ENCODE measurements around the gene ARAP2. TPM values are rescaled to one million over a fixed set of nuclear protein-coding genes. Genes with fewer than 3 reads are reported as not detected.

Gene ARAP2
- total RNA-seq, 1 experiment from 2014 or later: 6.9 TPM

DNA sequence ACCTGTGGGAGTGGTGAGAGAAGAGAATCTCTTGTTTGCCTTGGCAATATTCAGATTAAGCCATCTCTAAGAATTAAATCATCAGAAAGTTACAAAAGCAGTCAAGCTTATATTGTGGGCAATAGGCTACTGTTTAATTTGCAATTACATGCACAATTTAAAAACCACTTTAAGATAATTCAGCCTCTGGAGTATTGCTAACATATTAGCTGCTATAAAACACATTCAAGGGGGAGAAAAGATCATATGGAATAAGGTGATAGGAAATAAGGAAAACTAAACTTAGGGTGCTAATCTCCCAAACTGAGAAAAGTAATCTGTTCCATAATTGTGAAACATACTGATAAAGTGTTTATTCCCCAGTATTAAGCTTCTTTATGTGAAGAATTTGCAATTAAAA lies 103.9 kb downstream of the ARAP2 start:
- DNase-seq (ENCODE audit: extremely low read depth, low read depth): no peak

DNA sequence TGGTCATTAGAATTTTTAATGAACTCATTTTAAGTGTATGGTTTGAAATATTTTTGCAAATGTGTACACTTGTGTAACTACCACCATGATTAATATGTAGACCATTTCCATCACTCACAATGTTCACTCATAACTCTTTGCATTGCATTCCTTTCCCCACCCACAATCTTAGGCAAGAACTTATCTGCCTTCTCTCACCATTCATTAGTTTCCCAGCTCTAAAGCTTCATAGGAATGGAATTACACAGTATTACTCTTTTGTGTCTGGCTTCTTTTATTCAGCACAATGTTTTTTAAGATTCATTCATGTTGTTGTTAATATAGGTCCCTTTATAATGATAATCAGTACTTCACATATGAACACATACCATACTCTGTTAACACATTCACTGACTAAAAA lies 106.1 kb downstream of the ARAP2 start:
- no peak for DNase-seq (ENCODE audit: extremely low read depth, low read depth)

DNA sequence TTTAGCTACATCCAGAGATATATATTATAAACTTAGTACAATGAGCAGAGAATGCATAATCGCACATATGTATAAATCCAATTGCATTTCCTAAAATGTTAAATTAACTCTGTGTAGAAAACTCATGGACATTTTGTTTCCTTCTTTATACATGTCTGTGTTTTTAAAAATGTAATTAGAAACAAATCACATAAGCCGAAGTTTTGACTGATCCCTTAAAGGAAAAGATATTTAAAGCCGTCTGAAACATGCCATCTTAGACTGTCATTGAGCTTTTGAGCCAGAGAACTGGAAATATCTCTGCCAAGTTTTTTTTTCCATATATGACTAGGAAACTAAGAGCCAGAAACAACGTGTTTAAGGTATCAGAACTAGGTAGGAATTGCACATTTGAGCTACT lies 107.0 kb downstream of the ARAP2 start:
- no peak for DNase-seq (ENCODE audit: extremely low read depth, low read depth)

DNA sequence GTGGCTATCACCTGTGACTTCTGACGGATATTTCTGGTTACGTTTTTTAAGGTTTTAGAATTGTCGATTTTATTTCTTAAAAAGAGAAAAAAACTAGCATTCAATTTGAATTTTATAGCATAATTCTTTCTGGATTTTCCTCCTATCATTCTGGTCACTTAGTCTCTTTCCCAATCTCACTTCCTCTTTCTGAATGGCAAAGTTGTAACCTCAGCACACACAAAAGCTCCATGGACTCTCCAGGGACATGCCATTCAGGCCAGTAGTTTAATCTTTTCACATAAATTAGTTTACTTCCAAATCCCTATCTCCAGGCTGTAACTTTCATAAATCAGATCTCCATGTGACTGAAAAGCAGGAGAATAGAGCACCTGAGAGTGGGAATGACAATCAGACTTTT lies 110.7 kb downstream of the ARAP2 start:
- no peak for DNase-seq (ENCODE audit: extremely low read depth, low read depth)

DNA sequence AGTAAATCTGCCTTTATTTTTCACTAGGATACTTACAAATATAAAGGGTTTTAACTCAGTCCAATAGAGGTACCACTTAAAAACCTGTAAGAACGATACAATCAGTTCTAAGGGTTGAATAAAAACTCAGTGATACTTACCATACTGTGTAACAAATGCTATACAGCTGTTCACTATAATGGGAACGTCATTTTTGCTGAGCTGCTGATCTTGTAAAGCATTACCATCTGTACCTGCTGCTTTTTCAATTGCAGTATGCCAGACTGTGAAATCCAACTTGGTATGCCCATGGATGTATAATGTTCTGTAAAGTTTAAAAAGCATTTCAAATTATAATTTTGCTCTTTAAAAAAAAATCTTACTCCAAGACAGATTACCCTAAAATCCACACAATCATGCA lies 111.2 kb downstream of the ARAP2 start:
- DNase-seq (ENCODE audit: extremely low read depth, low read depth): no peak

DNA sequence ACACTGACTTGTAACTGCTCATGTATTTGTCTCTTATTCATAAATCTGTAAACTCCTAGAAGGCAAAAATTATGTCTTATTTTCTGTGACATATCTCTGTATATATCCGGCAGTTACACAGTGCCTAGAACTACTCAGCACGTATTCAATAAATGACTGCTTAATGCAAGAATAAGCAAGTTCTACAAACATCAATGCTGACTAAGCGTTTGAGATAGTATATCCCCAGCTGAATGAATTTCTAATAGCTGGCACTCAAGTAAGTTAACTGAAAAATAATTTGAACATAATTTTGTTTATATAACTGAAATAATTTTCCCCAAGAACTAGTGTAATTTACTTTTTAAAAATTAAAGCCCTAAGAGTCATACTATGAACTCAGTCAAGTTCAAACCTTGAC lies 113.7 kb downstream of the ARAP2 start:
- no peak for DNase-seq (ENCODE audit: extremely low read depth, low read depth)

DNA sequence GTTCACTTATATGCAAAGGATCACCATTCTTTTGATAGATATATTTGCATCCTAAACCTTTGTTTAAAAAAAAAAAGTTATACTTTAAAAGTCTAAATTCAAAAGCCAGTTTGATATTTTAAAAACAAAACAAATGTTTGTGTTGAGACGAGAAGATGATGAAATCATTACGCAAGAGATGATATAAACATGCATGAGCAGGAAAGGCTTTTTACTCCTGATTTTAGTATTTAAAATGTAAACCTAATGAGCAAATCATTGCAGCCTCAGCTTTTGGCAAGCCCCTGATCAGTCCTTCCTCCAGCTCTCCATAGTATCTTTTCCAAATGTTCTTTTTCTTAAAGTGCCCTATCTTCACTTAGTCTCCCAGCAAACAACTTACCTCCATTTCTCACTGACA lies 115.6 kb downstream of the ARAP2 start:
- peak; percentile 38 for DNase-seq (ENCODE audit: extremely low read depth, low read depth)

DNA sequence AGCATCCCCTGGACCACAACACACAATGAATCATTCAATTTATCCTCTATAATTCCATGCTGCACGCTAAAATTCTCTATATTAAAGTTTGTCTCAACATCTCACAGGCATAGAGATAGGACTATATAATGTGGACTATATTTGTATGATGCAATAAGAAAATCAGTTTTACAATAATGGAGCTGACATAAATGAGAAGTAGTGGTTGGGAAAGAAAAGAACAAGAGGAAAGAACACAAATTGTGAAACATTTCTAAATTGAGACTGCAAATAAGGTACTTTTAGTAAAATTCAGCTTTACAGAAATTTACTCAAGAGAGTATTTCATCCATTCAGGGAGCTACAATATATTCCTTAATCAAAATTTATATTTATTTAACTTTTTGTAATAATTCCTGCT lies 120.4 kb downstream of the ARAP2 start:
- no peak for DNase-seq (ENCODE audit: extremely low read depth, low read depth)

DNA sequence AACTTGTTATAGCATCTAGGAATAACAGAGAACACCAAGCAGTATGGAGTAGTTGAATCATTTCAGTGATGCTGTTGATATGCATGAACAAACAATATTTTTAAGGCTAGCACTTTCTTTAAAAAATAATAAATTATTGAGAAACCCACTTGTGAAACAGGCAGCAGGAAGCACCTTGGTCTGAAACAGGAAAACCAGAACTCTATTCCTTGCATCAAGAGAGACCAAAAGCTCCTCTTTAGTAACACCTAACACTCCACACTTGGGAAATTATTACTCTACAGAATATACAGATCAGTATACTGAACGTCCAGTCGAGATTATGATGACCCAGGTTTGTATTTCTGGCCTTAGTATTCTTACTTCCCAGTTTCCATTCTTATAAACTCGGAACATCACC lies 129.0 kb downstream of the ARAP2 start:
- DNase-seq (ENCODE audit: extremely low read depth, low read depth): no peak

DNA sequence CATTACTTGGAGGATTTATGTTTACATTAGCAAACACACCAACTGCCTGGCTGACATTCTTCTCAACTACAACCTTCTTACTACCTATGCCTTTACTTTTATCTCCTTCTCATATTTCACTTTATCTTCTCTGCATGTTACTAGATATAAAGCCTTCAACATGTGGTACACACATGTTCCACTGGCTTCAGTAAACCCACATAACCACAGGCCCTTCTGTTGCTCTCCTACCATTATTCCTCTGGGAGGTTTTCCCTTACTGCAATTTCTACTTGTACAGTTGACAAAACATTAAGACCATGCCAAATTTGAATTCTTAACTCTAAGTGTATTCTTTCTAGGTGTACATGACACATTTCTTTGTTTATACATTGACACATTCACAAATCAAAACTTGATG lies 133.1 kb downstream of the ARAP2 start:
- no peak for DNase-seq (ENCODE audit: extremely low read depth, low read depth)

DNA sequence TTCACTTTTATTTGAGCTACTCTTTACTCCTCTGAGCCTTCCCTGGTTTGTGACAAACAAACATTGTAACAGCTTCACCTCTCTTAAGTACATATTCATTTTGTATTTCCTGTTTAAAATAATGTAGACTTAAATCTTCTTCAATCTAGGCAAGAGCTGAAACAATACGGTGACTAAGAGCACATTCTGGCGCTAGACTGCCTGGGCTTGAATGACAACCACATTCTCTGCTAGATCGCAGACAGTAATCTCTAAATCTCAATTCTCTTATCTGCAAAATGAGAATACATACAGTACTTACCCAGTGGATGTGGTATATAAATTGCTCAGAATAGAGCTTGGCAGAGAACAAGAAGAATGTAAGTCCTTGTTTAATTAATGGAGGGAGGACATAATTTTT lies 144.8 kb downstream of the ARAP2 start:
- no peak for DNase-seq (ENCODE audit: extremely low read depth, low read depth)

DNA sequence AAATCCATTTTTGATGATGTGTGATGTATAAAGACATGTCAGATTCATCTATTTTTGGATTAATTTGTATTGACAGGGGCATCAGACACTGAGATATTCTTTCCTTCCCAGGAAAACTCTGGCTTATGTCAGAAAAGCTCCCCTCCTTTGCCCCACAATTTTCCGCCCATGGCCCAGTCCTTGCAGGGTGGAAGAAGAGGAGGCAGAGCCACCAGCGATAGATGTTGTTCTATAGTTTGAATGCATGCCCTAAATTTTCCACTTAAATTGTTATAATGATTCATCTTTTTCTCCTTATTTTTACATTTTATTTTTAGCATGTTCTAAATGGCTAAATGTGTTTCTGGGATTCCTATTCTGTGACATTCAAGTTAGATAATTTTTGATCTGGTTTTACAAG lies 149.3 kb downstream of the ARAP2 start:
- no peak for DNase-seq (ENCODE audit: extremely low read depth, low read depth)

DNA sequence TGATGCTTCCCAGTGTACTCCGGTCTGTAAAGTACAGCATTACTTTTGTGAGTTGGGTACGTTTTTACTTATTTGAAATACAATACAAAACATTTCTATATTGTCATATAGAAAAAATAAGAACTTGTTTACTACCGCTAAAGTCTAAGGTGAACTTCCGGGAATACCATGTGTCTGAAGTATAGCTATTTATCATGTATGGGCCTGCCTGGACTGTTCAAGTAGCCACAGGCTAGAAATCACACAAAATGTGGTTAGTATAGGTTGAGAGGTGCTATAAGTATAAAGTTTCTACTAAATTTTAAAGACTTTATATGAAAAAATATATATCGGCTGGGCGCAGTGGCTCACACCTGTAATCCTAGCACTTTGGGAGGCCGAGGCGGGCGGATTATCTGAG lies 152.3 kb downstream of the ARAP2 start:
- DNase-seq (ENCODE audit: extremely low read depth, low read depth): no peak

DNA sequence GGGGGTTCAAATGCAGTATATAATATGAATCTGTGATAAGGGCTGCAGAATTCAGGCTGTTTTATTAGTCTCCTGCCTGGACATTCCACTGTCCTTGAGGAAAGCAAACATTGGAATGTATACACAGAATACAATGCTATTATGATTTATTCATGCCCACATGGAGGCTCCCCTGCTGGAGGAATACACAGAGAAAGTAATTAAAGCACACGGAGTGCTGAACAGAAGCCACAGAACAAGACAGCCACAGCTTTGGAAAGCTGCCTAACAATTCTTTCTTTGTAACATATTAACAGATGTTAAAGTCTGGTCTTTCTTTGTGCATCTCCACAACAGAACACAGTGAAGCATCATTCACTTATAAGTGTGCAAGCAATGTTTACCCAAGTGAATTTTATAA lies 155.8 kb downstream of the ARAP2 start:
- DNase-seq (ENCODE audit: extremely low read depth, low read depth): no peak

DNA sequence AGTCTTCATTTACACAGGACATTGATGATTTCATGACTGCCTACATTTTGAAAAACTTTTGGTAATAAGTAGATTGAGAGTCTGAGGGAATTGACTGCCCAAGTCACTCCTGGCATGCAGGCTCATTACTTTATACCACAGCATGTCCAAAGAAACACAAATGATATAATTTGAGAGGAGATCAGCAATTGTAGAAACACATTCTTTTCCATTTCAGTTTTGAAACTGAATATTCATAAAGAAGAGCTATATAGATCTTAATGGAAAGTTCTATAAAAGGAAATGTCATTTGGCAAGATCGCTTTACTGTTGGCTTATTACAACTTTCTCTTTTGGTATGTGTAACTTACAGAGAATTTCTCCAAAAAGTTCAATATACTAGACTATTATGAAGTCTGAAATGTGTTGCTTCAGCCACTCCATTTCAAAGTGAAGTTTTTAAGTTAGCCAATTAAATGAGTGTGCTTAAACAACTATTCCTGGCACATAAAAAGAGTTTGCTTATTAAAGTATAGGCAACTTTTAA lies 158.0 kb downstream of the ARAP2 start:
- no peak for DNase-seq (ENCODE audit: extremely low read depth, low read depth)

DNA sequence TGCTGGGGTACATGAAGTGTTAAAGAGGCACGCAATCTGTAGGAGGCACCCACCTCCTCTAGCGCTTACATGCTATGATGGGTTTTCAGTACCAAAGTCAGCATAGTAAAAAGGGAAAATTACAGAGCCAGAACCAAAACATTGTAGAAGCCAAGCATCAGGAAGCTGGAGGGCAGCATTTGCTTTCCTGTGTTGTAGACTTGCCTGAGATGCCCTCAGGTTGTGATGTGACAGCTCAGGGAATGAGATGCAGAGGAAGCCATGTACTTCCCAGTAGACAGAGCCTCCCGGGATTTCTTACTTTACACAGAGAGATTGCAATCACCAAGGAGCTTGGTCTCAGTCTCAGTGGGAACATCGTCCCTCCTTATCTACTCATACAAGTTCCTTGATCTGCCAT lies 161.5 kb downstream of the ARAP2 start:
- no peak for DNase-seq (ENCODE audit: extremely low read depth, low read depth)

DNA sequence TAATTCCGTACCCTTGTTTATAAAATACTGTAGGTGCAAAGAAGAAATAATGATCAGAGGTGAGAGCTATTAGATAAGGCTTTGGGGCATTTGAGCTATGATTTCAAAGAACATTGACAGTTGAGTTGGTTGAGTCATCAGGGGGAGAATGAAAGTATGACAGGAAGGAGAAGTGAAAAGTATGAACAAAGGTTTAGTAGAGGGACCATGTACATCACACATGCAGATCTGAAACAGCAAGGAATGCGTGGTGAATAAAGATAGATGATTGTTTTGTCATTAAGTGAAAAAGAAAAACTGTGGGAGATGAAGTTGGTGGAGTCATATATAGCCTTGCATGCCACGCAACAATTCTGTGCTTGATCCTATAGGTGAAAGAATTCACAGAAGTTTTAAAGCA lies 163.1 kb downstream of the ARAP2 start:
- no peak for DNase-seq (ENCODE audit: extremely low read depth, low read depth)

DNA sequence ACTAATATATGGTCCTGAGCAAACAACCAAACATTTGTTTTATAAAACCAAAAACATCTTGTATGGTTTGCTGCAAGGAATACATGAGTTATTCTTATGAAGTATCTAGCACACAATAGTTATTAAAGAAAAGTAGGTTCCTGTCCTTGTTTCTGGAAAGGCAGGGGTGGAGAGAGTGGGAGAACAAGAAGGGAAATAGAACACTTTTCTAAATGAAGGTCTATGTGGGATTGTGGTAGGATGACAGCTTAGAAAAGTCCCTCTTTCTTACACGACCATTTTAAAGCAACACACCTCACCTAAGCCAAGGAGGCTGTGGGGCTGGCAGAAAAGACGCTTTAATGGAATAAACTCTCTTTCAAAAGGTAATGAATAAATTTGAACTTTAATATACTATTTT lies 164.6 kb downstream of the ARAP2 start:
- DNase-seq (ENCODE audit: extremely low read depth, low read depth): no peak

DNA sequence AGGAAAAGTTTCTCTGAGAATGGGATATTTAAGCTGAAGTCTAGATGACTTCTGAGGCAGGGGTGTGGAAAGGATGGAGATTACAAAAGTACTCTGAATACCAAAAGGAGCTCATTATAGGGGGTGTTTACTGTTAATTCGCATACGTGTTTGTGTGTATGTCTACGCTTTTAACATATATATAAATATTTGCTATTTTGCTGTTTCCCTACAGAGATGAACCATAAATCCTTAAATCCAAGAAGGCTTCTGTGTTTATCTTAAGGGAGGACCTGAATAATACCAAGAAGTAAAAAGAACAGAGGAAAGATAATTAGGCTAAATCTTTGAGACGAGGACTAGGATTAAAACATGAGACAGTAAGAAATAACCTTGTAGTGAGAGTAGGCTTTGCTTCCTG lies 166.0 kb downstream of the ARAP2 start:
- no peak for DNase-seq (ENCODE audit: extremely low read depth, low read depth)

DNA sequence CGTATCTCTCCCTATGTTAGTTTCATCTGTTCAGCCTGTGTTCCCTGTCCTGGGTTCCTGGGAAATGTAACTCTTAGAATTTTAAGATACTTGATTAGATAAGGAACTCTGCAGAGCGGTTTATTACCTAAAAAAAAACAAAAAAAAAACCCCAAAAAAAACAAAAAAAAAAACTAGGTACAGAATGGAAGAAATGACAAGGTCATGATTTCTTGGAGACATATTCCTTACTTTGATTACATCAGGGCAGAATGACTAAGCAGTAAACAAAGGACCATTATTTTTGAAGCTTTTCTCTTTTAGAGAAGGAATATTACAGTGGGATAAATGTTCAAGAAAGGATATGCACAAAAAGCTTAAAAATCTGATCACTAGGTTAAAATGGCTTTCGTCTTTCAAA lies 171.8 kb downstream of the ARAP2 start:
- DNase-seq (ENCODE audit: extremely low read depth, low read depth): no peak

DNA sequence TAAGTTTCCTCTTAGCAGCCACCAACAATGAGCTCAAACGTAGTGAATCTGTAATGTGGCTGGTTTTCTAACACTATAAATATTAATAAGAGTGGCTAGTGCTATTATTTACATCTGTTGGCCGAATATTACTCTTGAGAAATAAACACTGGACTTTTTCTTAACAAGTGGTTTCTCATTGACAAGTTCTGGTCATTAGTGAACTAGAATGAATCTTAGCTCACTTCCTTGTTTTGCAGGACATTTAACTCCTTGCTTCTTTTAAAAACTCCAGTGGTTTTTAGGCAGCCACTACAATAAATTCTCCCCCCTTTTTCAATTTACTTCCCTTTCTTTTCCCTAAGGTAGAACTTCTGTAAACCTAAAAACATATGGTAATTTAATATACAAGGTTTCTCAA lies 177.2 kb downstream of the ARAP2 start:
- DNase-seq (ENCODE audit: extremely low read depth, low read depth): no peak

DNA sequence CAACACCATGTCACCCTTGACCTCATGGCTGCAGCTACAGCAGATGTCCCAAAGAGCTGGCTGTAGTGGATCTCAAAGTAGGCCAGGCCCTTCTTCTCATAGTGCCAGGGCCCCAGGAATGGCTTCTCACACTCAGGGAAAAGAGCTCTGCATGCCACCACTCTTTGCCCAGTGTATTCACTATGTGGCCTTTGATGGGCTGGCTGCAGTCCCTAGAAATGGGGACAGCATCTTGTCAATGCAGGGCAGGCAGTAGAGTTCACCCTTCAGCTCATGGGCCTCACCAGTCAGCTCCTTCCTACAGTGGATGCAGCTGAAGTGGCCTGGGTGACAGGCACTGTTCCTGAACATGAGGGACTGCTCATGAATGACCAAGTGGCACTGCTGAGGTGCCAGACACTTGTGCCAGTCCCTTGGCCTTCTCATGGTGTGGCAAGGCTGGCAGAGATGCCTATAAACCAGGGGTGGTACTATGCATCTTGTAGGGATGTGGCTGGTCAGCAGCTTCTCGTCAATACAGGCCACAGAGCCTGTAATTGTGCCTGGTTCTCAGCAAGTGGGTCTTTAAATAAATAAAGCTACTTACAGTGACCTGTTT lies 178.9 kb downstream of the ARAP2 start:
- DNase-seq (ENCODE audit: extremely low read depth, low read depth): no peak

DNA sequence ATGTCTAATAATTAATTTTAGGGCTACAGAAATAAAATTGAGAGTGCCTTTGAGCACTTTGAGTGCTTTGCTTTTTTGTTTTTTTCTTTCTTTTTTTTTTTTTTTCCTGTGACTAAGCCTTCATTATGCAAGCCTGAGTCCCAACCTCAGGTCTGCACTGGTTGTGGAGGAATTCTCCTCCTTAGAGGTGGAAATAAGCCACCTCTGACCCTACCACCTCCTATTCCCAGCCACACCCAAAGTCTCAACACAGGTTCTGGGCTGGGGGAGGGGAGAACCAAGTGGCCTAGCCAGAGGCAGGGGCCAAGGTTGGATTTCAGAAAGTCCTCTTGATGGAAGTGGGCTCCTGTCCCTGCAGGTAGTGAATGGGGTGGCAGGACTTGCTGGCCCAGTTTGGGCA lies 180.2 kb downstream of the ARAP2 start:
- no peak for DNase-seq (ENCODE audit: extremely low read depth, low read depth)

All from NCI-H460 (cell line).